Ascending aorta (tissue), 2 donors: Measurements from ENCODE around the gene CYGB. TPM values are rescaled to one million over a fixed set of nuclear protein-coding genes. Genes with fewer than 3 reads are reported as not detected.

Source experiments
- DNase-seq, 2 donors: peaks; one replicate each; pipeline ENCODE4 v3.0.0-alpha.2; 2019; ENCODE audit warnings: low spot score in 2 of 2
- H3K27ac ChIP-seq, 2 donors: fragments of 200-600 bp; sonication (generic); one replicate each; pipeline ENCODE4 v1.5.1; 2016 to 2017; ENCODE audit warnings: mild to moderate bottlenecking in 1 of 2
- H3K27me3 ChIP-seq: fragments of 200-600 bp; sonication (generic); one replicate; pipeline ENCODE4 v1.5.1; 2017
- H3K36me3 ChIP-seq, 2 donors: fragments of 200-600 bp; sonication (generic); one replicate each; pipeline ENCODE4 v1.5.1; 2016
- H3K4me1 ChIP-seq, 2 donors: fragments of 200-600 bp; sonication (generic); one replicate each; pipeline ENCODE4 v1.5.1; 2016 to 2017; ENCODE audit warnings: mild to moderate bottlenecking in 1 of 2
- H3K4me3 ChIP-seq, 2 donors: fragments of 200-600 bp; sonication (generic); one replicate each; pipeline ENCODE4 v1.5.1; 2016 to 2017; ENCODE audit warnings: mild to moderate bottlenecking in 1 of 2
- H3K9me3 ChIP-seq, 2 donors: fragments of 200-600 bp; sonication (generic); one replicate each; pipeline ENCODE4 v1.5.1; 2016
- intact Hi-C: fragments of 100-400 bp; cut with DNase I; formaldehyde crosslinking; loops from one replicate; pipeline ENCODE4 v1.15.1; 2023
- total RNA-seq: library from RNA; depleted of rRNA; stranded (reverse); fragments of >200 nt; gene quantifications from one replicate; pipeline ENCODE4 v1.1.0, GENCODE V29; 2016
- TF ChIP-seq, protein P1 (sequence below), 3 experiments: fragments of 200-600 bp in 2 of 3; fragments of 450-650 bp in 1 of 3; sonication (generic) in 2 of 3; IDR thresholded peaks; one replicate each; pipeline ENCODE4 v1.5.1; 2016 to 2019; ENCODE audit warnings: antibody characterized with exemption in 3 of 3, mild to moderate bottlenecking in 1 of 3, moderate library complexity in 1 of 3

CYGB gene
- total RNA-seq, 1 donor from 2014 or later, result 60.7 TPM

DNA sequence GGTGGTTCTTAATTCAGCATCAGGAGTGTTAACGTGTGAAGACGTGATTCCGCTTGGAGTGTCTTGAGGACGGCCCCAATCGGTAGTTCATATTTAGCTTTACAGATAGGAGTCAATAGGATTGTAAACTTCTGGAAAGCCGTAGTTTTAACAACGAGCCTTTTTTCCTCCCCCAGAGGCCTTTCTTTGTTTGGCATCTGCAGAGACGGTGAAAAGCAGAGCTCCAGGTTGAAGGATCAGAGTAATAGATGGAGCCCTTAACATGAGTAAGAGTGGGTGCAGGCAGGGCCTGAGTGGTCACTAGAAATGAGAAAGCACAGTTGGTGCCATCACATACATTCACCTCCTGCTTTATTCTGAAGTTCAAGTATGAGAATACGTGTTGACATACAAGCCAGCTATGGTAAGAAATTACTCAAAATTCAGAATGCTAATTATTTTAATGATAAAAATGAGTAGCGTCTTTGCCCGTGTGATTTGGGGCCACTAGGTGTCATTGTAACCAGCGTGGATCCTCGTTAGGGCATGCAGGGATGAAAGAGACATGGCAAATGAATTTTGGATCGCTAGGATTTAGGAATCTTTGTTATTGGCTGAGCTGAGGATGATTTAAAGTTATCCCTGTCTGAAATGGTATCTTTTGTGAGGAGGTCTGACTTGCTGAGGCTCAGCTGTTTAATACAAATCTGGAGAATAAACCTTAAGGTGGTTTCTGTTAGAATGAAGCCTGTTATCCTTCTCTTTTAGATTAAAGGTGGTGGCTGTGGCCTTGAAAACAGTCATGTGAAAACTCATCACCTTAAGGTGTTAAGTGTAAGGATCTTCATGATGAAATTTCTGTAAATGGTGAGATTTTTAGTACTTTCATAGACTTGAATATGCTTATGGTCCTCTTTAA lies 20.9 kb upstream of the CYGB start:
- Histone ChIP-seq H3K4me3 (peak overlapping the region; percentile 50 to 84), H3K4me1 (peaks cover 4 to 21% of the 10 kb centered on the region in 2 donors), H3K9me3 (no peaks in the 10 kb centered on the region), H3K27me3 (no peaks in the 10 kb centered on the region), H3K27ac (peak overlapping the region; percentile 82), H3K36me3 (peaks cover 11 to 21% of the 10 kb centered on the region in 2 donors)
- DNase-seq, result no peak
- intact Hi-C loops, result loop anchor here (2.0 to 10.0 kb wide), 3 partner anchors 66 to 179 kb away; partner anchors contain the start of genes MFSD11, MXRA7 and SRSF2
- TF ChIP-seq, protein P1, sequence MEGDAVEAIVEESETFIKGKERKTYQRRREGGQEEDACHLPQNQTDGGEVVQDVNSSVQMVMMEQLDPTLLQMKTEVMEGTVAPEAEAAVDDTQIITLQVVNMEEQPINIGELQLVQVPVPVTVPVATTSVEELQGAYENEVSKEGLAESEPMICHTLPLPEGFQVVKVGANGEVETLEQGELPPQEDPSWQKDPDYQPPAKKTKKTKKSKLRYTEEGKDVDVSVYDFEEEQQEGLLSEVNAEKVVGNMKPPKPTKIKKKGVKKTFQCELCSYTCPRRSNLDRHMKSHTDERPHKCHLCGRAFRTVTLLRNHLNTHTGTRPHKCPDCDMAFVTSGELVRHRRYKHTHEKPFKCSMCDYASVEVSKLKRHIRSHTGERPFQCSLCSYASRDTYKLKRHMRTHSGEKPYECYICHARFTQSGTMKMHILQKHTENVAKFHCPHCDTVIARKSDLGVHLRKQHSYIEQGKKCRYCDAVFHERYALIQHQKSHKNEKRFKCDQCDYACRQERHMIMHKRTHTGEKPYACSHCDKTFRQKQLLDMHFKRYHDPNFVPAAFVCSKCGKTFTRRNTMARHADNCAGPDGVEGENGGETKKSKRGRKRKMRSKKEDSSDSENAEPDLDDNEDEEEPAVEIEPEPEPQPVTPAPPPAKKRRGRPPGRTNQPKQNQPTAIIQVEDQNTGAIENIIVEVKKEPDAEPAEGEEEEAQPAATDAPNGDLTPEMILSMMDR (IDR thresholded peaks at IDR 0.05), result peak; percentile 15 to 43 (median 32)

DNA sequence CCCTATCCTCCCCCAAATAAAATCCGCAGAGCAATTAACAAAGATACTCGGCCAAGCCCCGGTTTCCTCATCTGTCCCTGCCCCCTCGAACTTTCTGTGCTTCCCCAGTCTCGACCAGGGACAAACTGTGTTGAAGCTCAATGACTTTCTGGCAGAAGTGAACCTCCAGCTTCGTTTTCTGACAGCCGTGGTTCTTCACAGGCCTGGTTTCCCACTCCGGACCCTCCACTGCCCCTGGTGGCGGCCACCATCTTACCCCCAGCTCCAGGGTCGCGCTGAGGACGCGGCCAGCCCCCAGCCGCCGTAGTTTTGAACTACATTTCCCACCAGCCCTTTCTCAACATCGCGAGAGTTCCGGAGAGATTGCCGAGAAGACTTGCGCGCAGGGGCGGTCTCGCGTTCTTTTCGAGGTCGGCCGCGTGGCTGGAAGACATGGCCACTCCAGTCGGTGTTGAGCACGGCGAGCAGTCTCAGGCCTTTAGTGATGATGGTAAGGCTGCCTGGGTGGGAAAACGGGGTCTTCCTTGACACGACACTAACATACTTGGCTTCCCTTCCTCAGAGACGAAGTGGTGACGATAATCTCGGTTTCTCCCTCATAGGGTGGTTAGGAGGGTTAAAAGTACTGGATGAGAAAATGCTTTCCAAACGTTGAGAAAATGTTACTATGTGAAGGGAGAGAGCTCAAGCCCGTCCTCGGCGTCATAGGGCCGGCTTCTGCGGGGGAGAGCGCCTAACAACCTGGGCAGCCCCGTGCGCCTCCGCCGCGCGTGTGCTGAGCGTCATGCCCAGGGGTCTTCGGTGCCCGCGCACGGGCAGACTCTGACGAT lies 20.1 kb upstream of the CYGB start:
- H3K27me3 ChIP-seq, result no peaks in the 10 kb centered on the region
- intact Hi-C loops, result loop anchor here (1.0 to 10.0 kb wide), 5 partner anchors 17 to 180 kb away; partner anchors contain the start of genes MFSD11, MXRA7, PRCD and SRSF2
- H3K4me1 ChIP-seq, result peaks cover 4 to 21% of the 10 kb centered on the region in 2 donors
- DNase-seq, result peak; percentile 73 to 98
- H3K9me3 ChIP-seq, result no peaks in the 10 kb centered on the region
- peaks cover 8 to 12% of the 10 kb centered on the region in 2 donors for H3K36me3 ChIP-seq
- H3K4me3 ChIP-seq, result peak overlapping the region; percentile 50 to 84
- peak overlapping the region; percentile 82 for H3K27ac ChIP-seq
- TF ChIP-seq, protein P1 (IDR thresholded peaks at IDR 0.05), result peak; percentile 67 to 76 (median 68)

DNA sequence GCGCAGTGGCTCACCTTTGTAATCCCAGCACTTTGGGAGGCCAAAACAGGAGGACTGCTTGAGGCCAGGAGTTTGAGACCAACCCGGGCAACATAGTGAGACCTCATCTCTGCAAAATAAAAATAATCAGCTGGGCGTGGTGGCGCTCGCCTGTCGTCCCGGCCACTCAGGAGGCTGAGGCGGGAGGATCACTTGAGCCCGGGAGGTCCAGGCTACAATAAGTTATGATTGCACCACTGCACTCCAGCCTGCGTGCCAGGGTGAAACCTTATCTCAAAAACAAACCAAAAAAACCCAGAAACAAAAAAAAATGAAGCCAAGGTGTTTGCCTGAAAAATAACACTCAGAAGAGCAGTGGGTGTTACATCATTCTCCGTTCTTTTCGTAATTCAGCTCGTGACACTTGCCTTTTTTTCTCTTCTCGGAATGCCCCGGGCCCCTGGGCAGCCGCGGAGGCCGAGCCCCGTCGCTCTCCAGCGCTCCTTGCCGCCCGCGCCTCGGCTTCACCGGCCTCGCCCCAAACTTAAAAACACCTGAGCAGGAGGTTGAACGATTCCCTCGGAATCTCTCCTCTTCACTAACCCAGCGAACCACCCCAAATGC lies 19.4 kb upstream of the CYGB start:
- Histone ChIP-seq H3K36me3 (peaks cover 6 to 9% of the 10 kb centered on the region in 2 donors), H3K27ac (peak overlapping the region; percentile 82), H3K9me3 (no peaks in the 10 kb centered on the region), H3K27me3 (no peaks in the 10 kb centered on the region), H3K4me1 (peaks cover 4 to 21% of the 10 kb centered on the region in 2 donors), H3K4me3 (peak overlapping the region; percentile 50 to 84)
- TF ChIP-seq, protein P1 (IDR thresholded peaks at IDR 0.05), result no peak
- no peak for DNase-seq
- intact Hi-C loops, result loop anchor here (1.0 to 10.0 kb wide), 4 partner anchors 16 to 180 kb away; partner anchors contain the start of genes MFSD11, MXRA7, PRCD and SRSF2

DNA sequence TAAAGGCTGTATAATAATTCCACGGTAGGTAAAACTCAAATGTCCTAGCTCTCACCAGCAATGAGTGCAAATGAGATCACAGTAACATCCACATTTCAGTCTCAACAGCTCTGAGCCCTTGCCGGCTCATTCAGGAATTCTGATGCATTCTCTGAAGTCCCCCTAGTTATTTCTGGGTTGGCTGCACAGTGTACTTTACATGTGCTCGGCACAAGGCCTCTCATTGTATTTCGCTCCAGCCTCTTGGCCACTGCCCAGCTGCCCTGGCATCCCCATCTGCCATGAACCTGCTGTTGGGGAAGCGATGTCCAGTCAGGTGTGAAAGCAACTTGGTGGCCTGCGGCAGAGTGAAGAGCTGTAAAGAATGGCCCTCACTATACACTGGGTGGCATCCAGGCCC lies 16.6 kb upstream of the CYGB start:
- H3K4me3 ChIP-seq, result no peak overlapping the region
- TF ChIP-seq, protein P1 (IDR thresholded peaks at IDR 0.05), result no peak
- no peak for DNase-seq
- H3K27me3 ChIP-seq, result no peaks in the 10 kb centered on the region
- no peaks in the 10 kb centered on the region for H3K36me3 ChIP-seq
- H3K9me3 ChIP-seq, result no peaks in the 10 kb centered on the region
- H3K27ac ChIP-seq, result no peak overlapping the region
- intact Hi-C loops, result loop anchor here (10.0 kb wide), 1 partner anchor 161 kb away; the partner anchor contains the start of gene MXRA7
- H3K4me1 ChIP-seq, result peaks cover 0 to 11% of the 10 kb centered on the region in 2 donors
